Measurements from ENCODE around the gene SGO2. TPM values are rescaled to one million over a fixed set of nuclear protein-coding genes. Genes with fewer than 3 reads are reported as not detected.
"Not testable (repeated sequence)": the region's sequence is repeated elsewhere in the genome, so short reads cannot be mapped to it uniquely, and the experiment has no call there.

The SGO2 gene
- total RNA-seq, 1 experiment from 2014 or later = 32.5 TPM

GRCh38 chr2:200592406-200593075 lies 66.5 kb downstream of the SGO2 start:
- no peak for DNase-seq (ENCODE audit: low read depth)

- no peak for DNase-seq (ENCODE audit: low read depth)
These were observed 67.9 kb downstream of the SGO2 start for GRCh38 chr2:200593905-200594304.

GRCh38 chr2:200595913-200596312 lies 69.9 kb downstream of the SGO2 start:
- no peak for DNase-seq (ENCODE audit: low read depth)

GRCh38 chr2:200596774-200597570 lies 71.0 kb downstream of the SGO2 start:
- DNase-seq (ENCODE audit: low read depth) = no peak

- no peak for DNase-seq (ENCODE audit: low read depth)
These were observed 73.2 kb downstream of the SGO2 start for GRCh38 chr2:200599206-200599605.

GRCh38 chr2:200600549-200601225 lies 74.7 kb downstream of the SGO2 start:
- peak; percentile 48 for DNase-seq (ENCODE audit: low read depth)

- no peak for DNase-seq (ENCODE audit: low read depth)
These were observed 76.6 kb downstream of the SGO2 start for GRCh38 chr2:200602584-200602983.

GRCh38 chr2:200603972-200604371 lies 78.0 kb downstream of the SGO2 start:
- DNase-seq (ENCODE audit: low read depth) = peak; percentile 54

GRCh38 chr2:200604571-200605255 lies 78.7 kb downstream of the SGO2 start:
- no peak for DNase-seq (ENCODE audit: low read depth)

GRCh38 chr2:200608341-200609027 lies 82.5 kb downstream of the SGO2 start:
- DNase-seq (ENCODE audit: low read depth) = no peak

- DNase-seq (ENCODE audit: low read depth) = peak; percentile 78
These were observed 83.1 kb downstream of the SGO2 start for GRCh38 chr2:200609028-200609614.

- not testable (repeated sequence) for DNase-seq (ENCODE audit: low read depth)
These were observed 84.2 kb downstream of the SGO2 start for GRCh38 chr2:200610217-200610616.

GRCh38 chr2:200613692-200614091 lies 87.7 kb downstream of the SGO2 start:
- DNase-seq (ENCODE audit: low read depth) = no peak

- no peak for DNase-seq (ENCODE audit: low read depth)
These were observed 88.2 kb downstream of the SGO2 start for GRCh38 chr2:200614249-200614648.

GRCh38 chr2:200615247-200615646 lies 89.2 kb downstream of the SGO2 start:
- DNase-seq (ENCODE audit: low read depth) = peak; percentile 86

- DNase-seq (ENCODE audit: low read depth) = peak; percentile 61
These were observed 90.2 kb downstream of the SGO2 start for GRCh38 chr2:200616193-200616592.

- DNase-seq (ENCODE audit: low read depth) = no peak
These were observed 90.6 kb downstream of the SGO2 start for GRCh38 chr2:200616656-200617055.

- no peak for DNase-seq (ENCODE audit: low read depth)
These were observed 91.4 kb downstream of the SGO2 start for GRCh38 chr2:200617156-200618053.

GRCh38 chr2:200618054-200618419 lies 92.0 kb downstream of the SGO2 start:
- DNase-seq (ENCODE audit: low read depth) = no peak

GRCh38 chr2:200618590-200619021 lies 92.6 kb downstream of the SGO2 start:
- peak; percentile 30 for DNase-seq (ENCODE audit: low read depth)

All from Daoy (cell line).